Measurements from ENCODE around the gene P3H2.

DNA sequence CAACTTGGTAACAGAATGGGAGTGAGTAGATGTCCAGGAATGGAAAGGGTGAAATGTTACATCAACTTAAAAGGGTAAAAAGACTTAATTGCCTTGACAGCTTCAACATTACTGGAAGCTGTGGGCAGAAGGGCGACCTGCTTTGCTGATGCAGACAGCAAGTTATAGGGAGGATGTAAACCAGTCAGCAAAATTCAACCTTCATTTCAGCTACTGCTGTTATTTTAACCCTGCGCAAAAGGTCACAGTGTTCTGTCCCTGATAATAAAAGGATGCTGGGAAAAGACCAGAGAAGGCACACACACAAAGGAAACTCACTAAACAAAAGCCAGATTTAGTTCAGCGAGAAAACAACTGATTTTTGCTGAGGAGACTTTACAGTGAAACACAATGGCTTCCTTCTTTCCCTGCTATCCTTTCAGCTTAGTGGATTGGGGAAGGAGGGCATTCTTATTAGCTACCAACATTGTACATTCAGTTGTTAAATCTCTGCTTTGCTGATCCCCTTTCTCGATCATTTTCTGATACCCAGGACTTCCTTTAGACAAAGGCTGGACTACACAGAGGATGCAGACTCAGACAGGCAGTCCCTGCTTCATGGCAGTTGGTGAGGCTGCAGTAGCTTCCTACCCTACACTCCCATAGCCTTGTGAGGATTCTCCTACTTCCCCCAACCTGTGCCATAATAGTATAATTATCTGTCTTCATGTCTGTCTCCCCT is 62.0 kb downstream of the P3H2 start:
- TF ChIP-seq GLIS3 (CRISPR knock-in tag; IDR thresholded peaks at IDR 0.05): no peak
- TF ChIP-seq, protein P1, sequence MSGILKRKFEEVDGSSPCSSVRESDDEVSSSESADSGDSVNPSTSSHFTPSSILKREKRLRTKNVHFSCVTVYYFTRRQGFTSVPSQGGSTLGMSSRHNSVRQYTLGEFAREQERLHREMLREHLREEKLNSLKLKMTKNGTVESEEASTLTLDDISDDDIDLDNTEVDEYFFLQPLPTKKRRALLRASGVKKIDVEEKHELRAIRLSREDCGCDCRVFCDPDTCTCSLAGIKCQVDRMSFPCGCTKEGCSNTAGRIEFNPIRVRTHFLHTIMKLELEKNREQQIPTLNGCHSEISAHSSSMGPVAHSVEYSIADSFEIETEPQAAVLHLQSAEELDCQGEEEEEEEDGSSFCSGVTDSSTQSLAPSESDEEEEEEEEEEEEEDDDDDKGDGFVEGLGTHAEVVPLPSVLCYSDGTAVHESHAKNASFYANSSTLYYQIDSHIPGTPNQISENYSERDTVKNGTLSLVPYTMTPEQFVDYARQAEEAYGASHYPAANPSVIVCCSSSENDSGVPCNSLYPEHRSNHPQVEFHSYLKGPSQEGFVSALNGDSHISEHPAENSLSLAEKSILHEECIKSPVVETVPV (CRISPR knock-in tag; IDR thresholded peaks at IDR 0.05): no peak
- TF ChIP-seq, protein P2, sequence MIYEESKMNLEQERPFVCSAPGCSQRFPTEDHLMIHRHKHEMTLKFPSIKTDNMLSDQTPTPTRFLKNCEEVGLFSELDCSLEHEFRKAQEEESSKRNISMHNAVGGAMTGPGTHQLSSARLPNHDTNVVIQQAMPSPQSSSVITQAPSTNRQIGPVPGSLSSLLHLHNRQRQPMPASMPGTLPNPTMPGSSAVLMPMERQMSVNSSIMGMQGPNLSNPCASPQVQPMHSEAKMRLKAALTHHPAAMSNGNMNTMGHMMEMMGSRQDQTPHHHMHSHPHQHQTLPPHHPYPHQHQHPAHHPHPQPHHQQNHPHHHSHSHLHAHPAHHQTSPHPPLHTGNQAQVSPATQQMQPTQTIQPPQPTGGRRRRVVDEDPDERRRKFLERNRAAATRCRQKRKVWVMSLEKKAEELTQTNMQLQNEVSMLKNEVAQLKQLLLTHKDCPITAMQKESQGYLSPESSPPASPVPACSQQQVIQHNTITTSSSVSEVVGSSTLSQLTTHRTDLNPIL (CRISPR knock-in tag; IDR thresholded peaks at IDR 0.05; ENCODE audit: low read depth): no peak
- TF ChIP-seq ZFP3 (CRISPR knock-in tag; IDR thresholded peaks at IDR 0.05): no peak
- TF ChIP-seq, protein P3, sequence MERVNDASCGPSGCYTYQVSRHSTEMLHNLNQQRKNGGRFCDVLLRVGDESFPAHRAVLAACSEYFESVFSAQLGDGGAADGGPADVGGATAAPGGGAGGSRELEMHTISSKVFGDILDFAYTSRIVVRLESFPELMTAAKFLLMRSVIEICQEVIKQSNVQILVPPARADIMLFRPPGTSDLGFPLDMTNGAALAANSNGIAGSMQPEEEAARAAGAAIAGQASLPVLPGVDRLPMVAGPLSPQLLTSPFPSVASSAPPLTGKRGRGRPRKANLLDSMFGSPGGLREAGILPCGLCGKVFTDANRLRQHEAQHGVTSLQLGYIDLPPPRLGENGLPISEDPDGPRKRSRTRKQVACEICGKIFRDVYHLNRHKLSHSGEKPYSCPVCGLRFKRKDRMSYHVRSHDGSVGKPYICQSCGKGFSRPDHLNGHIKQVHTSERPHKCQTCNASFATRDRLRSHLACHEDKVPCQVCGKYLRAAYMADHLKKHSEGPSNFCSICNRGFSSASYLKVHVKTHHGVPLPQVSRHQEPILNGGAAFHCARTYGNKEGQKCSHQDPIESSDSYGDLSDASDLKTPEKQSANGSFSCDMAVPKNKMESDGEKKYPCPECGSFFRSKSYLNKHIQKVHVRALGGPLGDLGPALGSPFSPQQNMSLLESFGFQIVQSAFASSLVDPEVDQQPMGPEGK (CRISPR knock-in tag; IDR thresholded peaks at IDR 0.05; ENCODE audit: borderline replicate concordance): no peak
- TF ChIP-seq ZFP30 (CRISPR knock-in tag; IDR thresholded peaks at IDR 0.05): no peak
- no peak for TF ChIP-seq ZNF8 (CRISPR knock-in tag; IDR thresholded peaks at IDR 0.05)
